GM19372 (cell line): ENCODE results near the gene PPM1N.

Experiments
- ATAC-seq: cut with Tn5 transposase; IDR thresholded peaks from one replicate; pipeline ENCODE4 v1.9.1; 2021; ENCODE audit warnings: mild to moderate bottlenecking, low read depth, moderate library complexity; ENCODE audit not compliant: unreplicated experiment

PPM1N gene

DNA sequence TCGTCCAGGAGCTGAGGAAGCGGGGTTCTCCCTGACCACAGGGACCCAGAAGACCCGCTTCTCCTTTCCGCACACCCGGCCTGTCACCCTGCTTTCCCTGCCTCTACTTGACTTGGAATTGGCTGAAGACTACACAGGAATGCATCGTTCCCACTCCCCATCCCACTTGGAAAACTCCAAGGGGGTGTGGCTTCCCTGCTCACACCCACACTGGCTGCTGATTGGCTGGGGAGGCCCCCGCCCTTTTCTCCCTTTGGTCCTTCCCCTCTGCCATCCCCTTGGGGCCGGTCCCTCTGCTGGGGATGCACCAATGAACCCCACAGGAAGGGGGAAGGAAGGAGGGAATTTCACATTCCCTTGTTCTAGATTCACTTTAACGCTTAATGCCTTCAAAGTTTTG lies 27.9 kb downstream of the PPM1N start:
- ATAC-seq, result no peak

DNA sequence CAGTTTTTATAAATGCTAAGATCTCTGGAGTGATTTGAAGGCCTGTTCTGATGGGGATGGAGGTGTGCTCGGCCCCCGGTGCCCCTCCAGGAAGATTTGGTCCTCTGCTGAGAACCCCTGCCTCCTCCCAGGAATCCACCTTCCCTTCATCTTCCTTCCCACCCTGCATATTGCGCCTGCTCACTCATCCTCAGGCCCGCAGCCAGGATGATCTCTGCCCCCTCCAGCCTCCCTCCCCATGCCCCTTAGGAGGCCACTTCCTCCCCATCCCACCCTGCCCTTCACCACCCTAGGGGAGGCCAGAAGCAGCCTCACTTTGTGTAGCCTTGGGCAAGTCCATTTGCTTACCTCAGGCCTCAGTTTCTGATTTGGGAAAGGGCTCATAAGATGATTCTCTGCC lies 28.7 kb downstream of the PPM1N start:
- no peak for ATAC-seq

DNA sequence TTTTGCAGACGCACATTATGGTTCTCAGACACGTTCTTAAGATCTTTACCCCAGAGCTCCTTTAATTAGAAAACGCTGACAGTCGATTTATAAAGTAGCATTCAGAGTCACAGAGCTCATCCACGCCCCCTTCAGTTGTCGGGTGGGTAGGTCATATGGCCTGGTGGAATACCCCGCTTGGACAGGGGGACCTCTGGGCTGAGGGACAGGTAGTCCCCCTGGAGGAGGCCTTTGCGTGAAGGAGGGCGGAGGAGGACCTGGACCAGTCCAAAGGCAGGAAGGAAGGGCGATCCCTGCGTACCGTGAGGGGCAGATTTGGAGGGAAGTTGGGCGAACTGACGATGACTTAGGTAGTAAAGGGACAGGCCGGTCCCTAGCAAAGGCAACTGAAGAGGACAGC lies 29.5 kb downstream of the PPM1N start:
- ATAC-seq, result no peak

DNA sequence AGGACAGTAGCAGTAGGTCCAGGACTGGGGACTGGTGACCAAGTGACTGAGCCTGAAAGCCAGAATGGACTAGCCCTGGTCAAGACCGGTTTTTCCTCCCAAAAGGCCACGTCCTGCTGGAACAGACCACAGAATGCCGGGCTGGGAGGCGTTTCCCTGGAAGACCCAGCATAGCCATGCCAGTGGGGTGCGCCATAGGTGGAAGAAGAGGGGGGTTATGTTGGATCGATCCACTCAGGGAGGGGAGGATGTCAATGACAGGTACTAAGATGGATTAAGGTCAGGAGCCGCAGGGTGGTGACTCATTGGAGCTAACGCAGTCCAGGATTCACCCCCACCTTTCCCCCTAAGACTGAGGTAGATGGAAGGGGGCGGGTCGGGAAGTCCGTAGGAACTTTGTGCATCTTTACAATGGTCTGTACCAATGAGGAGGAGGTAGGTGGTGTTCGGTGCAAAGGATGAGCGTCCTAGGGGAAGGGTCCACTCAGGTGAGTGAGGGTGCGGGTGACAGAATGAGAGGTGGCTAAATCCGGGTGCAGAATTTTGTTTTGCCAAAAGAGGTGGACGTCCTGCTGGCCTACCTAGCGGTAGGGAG lies 30.0 kb downstream of the PPM1N start:
- ATAC-seq, result no peak

DNA sequence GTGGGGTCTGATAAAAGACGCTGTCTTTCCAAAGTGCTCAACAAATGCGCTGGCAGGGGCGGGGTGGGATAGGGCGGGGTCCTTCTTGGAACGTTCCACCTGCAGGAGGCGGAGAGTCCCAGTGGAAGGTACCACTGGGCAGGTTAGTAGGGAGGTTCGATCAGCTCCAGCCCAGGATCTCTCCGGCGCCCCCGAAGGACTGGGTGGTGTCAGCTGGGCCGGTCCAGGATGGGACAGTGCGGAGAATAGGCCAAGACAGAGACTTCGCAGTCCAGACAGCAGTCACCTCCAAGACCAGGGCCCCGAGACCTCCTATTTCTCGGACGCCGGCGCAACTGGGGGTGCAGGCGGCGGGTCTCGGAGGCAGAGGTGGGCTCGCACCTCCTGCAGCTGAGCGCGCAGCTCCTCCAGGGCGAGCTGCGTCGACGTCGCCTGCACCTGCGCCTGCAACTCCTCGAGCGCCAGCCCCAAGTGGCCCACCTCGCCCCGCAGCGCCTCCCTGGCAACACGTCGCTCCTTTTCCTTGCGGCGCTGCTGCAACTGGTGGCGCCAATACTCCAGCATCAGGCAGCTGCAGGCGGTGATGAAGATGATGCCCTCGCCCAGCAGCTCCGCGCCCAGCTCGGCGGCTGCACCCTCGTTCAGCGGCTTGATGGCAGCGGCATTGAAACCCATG lies 30.6 kb downstream of the PPM1N start:
- ATAC-seq, result no peak

DNA sequence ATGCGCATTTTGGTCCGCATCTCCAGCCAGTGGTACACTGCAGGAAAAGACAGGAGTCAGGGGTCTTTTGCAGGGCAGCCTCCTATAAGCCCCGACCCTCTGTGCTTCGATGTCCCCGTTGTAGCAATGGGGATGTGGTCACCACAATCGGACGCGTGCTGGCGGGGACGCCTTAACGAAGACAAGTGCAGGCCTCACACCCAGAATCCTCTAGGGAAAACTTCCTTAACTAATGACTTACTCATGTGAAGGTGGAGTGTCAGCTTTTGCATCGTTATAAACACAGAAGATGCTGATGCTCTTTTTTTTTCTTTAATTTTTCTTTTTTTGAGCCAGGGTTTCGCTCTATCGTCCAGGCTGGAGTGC lies 31.2 kb downstream of the PPM1N start:
- ATAC-seq, result no peak

DNA sequence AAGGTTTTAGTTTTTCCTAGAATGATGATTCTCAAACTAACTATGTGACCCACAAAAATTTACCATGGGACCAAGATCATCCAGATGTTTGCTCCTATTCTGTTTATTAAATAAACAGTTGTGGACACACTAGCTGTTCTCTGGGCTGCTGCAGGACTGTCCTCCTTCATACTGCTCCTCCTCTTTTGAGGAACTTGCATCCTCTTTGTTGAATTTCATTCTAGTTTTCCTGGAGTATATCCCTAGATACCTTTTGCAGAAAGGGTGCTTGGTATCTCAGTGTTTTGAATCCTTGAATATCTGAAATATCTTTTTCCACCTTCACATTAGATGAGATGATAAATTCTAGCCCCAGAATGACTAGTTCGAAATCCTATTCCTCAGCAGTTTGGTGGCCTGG lies 33.1 kb downstream of the PPM1N start:
- ATAC-seq, result no peak

DNA sequence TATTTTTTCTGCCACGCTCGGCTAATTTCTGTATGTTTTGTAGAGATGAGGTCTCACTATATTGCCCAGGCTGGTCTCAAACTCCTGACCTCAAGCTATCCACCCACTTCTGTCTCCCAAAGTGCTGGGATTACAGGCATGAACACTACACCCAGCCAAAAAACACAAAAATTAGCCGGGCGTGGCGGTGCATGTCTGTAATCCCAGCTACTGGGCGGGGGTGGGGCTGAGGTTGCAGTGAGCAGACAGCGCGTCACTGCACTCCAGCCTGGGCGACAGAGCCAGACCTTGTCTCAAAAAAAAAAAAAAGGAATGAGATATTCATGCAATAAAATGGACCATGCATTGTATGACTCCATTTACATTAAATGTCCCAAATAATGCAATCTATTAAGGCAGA lies 41.2 kb downstream of the PPM1N start:
- no peak for ATAC-seq

DNA sequence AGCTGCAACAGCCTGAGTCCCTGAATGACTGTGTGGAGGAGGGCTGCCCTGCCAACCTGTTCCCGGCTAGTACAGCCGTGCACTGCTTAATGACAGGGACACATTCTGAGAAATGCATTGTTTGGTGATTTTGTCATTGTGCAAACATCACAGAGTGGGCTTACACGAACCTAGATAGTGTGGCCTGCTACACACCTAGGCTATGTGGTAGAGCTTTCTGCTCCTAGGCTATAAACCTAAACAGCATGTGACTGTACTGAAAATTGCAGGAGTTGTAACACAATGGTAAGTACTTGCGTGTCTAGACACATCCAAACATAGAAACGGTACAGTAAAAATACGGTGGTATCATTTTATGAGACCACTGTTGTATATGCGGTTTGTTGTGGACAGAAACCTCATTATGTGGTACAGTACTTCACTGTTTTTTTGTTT lies 44.0 kb downstream of the PPM1N start:
- no peak for ATAC-seq

DNA sequence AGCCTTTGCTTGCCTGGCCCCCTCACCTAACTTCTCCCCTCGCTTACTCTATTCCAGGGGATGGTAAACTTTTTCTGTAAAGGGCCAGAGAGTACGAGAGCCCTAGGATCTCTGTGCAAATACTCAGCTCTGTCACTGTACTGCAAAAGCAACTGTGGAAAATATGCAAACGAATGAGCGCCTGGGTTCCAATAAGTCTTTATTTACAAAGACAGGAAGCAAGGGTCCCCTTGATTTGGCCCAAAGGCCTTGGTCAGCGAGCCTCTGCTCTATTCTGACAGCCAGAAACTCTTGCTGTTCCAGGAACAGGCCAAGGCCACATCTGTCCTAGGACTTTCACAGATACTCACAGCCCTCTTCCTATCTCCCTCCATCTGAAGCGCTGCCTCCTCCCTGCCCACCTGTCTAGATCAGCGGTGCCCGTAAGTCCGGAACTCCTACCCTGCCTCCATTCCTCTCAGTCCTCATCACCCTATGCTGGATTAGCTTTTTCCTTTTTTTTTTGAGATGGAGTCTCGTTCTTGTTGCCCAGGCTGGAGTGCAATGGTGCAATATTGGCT lies 49.0 kb downstream of the PPM1N start:
- no peak for ATAC-seq

DNA sequence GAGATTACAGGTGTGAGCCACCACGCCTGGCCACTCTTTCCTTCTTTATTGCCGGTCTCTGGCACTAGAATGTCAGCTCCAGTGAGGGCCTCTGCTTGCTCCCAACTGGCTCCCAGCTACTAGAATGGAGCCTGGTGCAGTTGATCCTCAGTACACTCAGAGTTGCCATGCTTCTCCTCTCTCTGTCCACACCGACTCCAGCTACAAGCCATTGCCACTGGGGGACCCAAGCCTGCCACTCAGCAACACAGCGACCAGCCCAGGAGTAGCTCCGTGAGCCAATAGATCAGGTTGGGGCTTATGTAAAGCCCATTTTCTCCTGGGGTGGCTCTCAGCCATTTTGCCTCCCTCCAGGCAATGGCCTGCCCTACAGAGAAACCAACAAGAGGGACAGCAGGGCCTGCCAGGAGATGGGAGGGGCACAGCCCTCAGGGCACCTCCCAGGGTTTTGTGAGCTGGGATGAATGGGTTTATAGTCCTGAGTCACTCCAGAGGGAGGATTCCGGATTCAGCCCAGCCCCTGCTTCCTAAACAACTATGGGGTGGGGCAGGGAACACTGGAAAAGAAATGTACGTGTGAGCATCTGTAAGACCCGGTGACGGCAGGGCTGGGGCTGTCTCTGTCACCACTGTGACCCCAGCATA lies 49.8 kb downstream of the PPM1N start:
- ATAC-seq, result no peak
